Nephron progenitor cell (in vitro differentiated cells): ENCODE data around the gene MTREX.

Experiments
- DNase-seq: peaks from one replicate; pipeline ENCODE4 v3.0.0; 2021
- H3K27ac Mint-ChIP-seq: 2 replicates; pipeline ENCODE4 v1.8.0; 2021; ENCODE audit warnings: mild to moderate bottlenecking, moderate library complexity, mixed read lengths
- H3K27me3 Mint-ChIP-seq: 2 replicates; pipeline ENCODE4 v1.8.0; 2021; ENCODE audit warnings: mild to moderate bottlenecking, low read depth, mixed read lengths; ENCODE audit not compliant: poor library complexity
- H3K36me3 Mint-ChIP-seq: 2 replicates; pipeline ENCODE4 v1.8.0; 2021; ENCODE audit warnings: low read depth, mixed read lengths
- H3K4me1 Mint-ChIP-seq: 2 replicates; pipeline ENCODE4 v1.8.0; 2021; ENCODE audit warnings: mixed read lengths
- H3K4me3 Mint-ChIP-seq: 2 replicates; pipeline ENCODE4 v1.8.0; 2021; ENCODE audit warnings: mild to moderate bottlenecking, moderate library complexity, mixed read lengths
- H3K9me3 Mint-ChIP-seq: 2 replicates; pipeline ENCODE4 v1.8.0; 2021; ENCODE audit warnings: mild to moderate bottlenecking, moderate library complexity, mixed read lengths
- CTCF ChIP-seq: fragments of 200-600 bp; sonication (generic); IDR thresholded peaks from 2 replicates; pipeline ENCODE4 v1.5.0; 2021; ENCODE audit warnings: antibody characterized with exemption

MTREX gene

GRCh38 chr5:55338810-55339243 is 31.0 kb downstream of the MTREX start:
- Mint-ChIP-seq H3K4me3 (no peak overlapping the region), H3K36me3 (peaks cover 36% of the 10 kb centered on the region), H3K4me1 (no peaks in the 10 kb centered on the region), H3K27ac (no peak overlapping the region), H3K27me3 (no peaks in the 10 kb centered on the region), H3K9me3 (no peaks in the 10 kb centered on the region)
- no peak for TF ChIP-seq CTCF
- no peak for DNase-seq

GRCh38 chr5:55343107-55343506 is 35.3 kb downstream of the MTREX start:
- peak overlapping the region; percentile 49 for H3K27ac Mint-ChIP-seq
- no peaks in the 10 kb centered on the region for H3K27me3 Mint-ChIP-seq
- no peaks in the 10 kb centered on the region for H3K4me1 Mint-ChIP-seq
- TF ChIP-seq CTCF, result no peak
- no peak overlapping the region for H3K4me3 Mint-ChIP-seq
- peaks cover 67% of the 10 kb centered on the region for H3K36me3 Mint-ChIP-seq
- peaks cover 25% of the 10 kb centered on the region for H3K9me3 Mint-ChIP-seq
- DNase-seq, result no peak

GRCh38 chr5:55343609-55344008 is 35.8 kb downstream of the MTREX start:
- Mint-ChIP-seq H3K9me3 (peaks cover 25% of the 10 kb centered on the region), H3K27ac (peak overlapping the region; percentile 49), H3K4me1 (no peaks in the 10 kb centered on the region), H3K4me3 (no peak overlapping the region), H3K27me3 (no peaks in the 10 kb centered on the region), H3K36me3 (peaks cover 67% of the 10 kb centered on the region)
- TF ChIP-seq CTCF, result no peak
- DNase-seq, result no peak

- no peak overlapping the region for H3K27ac Mint-ChIP-seq
- H3K36me3 Mint-ChIP-seq, result peaks cover 72% of the 10 kb centered on the region
- TF ChIP-seq CTCF, result peak; percentile 83
- peaks cover 25% of the 10 kb centered on the region for H3K9me3 Mint-ChIP-seq
- no peaks in the 10 kb centered on the region for H3K4me1 Mint-ChIP-seq
- DNase-seq, result peak; percentile 56
- peaks cover 3% of the 10 kb centered on the region for H3K27me3 Mint-ChIP-seq
- no peak overlapping the region for H3K4me3 Mint-ChIP-seq
Measured at GRCh38 chr5:55344392-55344992, 36.7 kb downstream of the MTREX start.

- Mint-ChIP-seq H3K9me3 (peaks cover 25% of the 10 kb centered on the region), H3K4me3 (no peak overlapping the region), H3K36me3 (peaks cover 75% of the 10 kb centered on the region), H3K27me3 (peaks cover 4% of the 10 kb centered on the region), H3K4me1 (no peaks in the 10 kb centered on the region), H3K27ac (no peak overlapping the region)
- DNase-seq, result no peak
- no peak for TF ChIP-seq CTCF
Measured at GRCh38 chr5:55345327-55345726, 37.5 kb downstream of the MTREX start.

GRCh38 chr5:55347786-55348185 is 40.0 kb downstream of the MTREX start:
- no peak for TF ChIP-seq CTCF
- no peak overlapping the region for H3K4me3 Mint-ChIP-seq
- peaks cover 4% of the 10 kb centered on the region for H3K27me3 Mint-ChIP-seq
- H3K27ac Mint-ChIP-seq, result peak overlapping the region; percentile 65
- H3K36me3 Mint-ChIP-seq, result peaks cover 89% of the 10 kb centered on the region
- DNase-seq, result no peak
- H3K4me1 Mint-ChIP-seq, result no peaks in the 10 kb centered on the region
- peaks cover 25% of the 10 kb centered on the region for H3K9me3 Mint-ChIP-seq
